GM08714 (cell line): Measurements from ENCODE around the gene G6PC2.
A peak's percentile ranks its signal among the peaks of the same experiment; 100 is the strongest.
"Not testable (repeated sequence)": the region's sequence is repeated elsewhere in the genome, so short reads cannot be mapped to it uniquely, and the experiment has no call there.

Experiments used
- H3K4me3 ChIP-seq: fragments of 200-500 bp; sonication (Bioruptor generic); 2 replicates; pipeline ENCODE4 v1.5.1; 2014; ENCODE audit warnings: mild to moderate bottlenecking, low read length, inconsistent platforms
- ZNF274 ChIP-seq: IDR thresholded peaks from 2 replicates; pipeline ENCODE4 v1.6.1; 2012; ENCODE audit warnings: mild to moderate bottlenecking, low read depth, low read length

G6PC2 gene

GRCh38 chr2:168901003-168901402 lies at the start of gene G6PC2:
Gene G6PC2, plus strand, starts transcription at chr2:168901291. Its CDS starts 41 bp downstream, at chr2:168901332.
- TF ChIP-seq ZNF274: no peak

GRCh38 chr2:168851674-168852320 lies 49.3 kb upstream of the G6PC2 start:
- TF ChIP-seq ZNF274: no peak
- H3K4me3 ChIP-seq: no peak overlapping the region

More at GRCh38 chr2:168901003-168901402, at the start of gene G6PC2:
- H3K4me3 ChIP-seq: no peak within 1 kb of the TSS

GRCh38 chr2:168852481-168852880 lies 48.6 kb upstream of the G6PC2 start:
- TF ChIP-seq ZNF274: no peak
- no peak overlapping the region for H3K4me3 ChIP-seq

GRCh38 chr2:168853471-168853870 lies 47.6 kb upstream of the G6PC2 start:
- TF ChIP-seq ZNF274: no peak
- no peak overlapping the region for H3K4me3 ChIP-seq

GRCh38 chr2:168854651-168855050 lies 46.4 kb upstream of the G6PC2 start:
- no peak overlapping the region for H3K4me3 ChIP-seq
- TF ChIP-seq ZNF274: no peak

- TF ChIP-seq ZNF274: no peak
- H3K4me3 ChIP-seq: no peak overlapping the region
Observed at GRCh38 chr2:168855601-168856000, 45.5 kb upstream of the G6PC2 start.

- no peak overlapping the region for H3K4me3 ChIP-seq
- no peak for TF ChIP-seq ZNF274
Observed at GRCh38 chr2:168858146-168858545, 42.9 kb upstream of the G6PC2 start.

GRCh38 chr2:168867164-168867563 lies 33.9 kb upstream of the G6PC2 start:
- not testable (repeated sequence) for H3K4me3 ChIP-seq

GRCh38 chr2:168870369-168870768 lies 30.7 kb upstream of the G6PC2 start:
- H3K4me3 ChIP-seq: not testable (repeated sequence)

- H3K4me3 ChIP-seq: not testable (repeated sequence)
Observed at GRCh38 chr2:168870824-168871223, 30.3 kb upstream of the G6PC2 start.

GRCh38 chr2:168874368-168875054 lies 26.6 kb upstream of the G6PC2 start:
- H3K4me3 ChIP-seq: no peak overlapping the region
- no peak for TF ChIP-seq ZNF274

- H3K4me3 ChIP-seq: not testable (repeated sequence)
Observed at GRCh38 chr2:168882163-168882562, 18.9 kb upstream of the G6PC2 start.

- no peak overlapping the region for H3K4me3 ChIP-seq
- no peak for TF ChIP-seq ZNF274
Observed at GRCh38 chr2:168884975-168885374, 16.1 kb upstream of the G6PC2 start.

GRCh38 chr2:168889635-168890005 lies 11.5 kb upstream of the G6PC2 start:
- H3K4me3 ChIP-seq: peak overlapping the region; percentile 86
- TF ChIP-seq ZNF274: no peak

GRCh38 chr2:168890006-168890782 lies 10.9 kb upstream of the G6PC2 start, which contains the start of gene SPC25:
Gene SPC25, minus strand, starts transcription at chr2:168890430. Its CDS starts 911 bp downstream, at chr2:168889519.
- no peak for TF ChIP-seq ZNF274
- peak within 1 kb of the TSS; percentile 86 for H3K4me3 ChIP-seq
